CD4-positive, CD25-positive, alpha-beta regulatory T cell (primary cell): ENCODE measurements around the gene GASK1A. TPM values are rescaled to one million over a fixed set of nuclear protein-coding genes. Genes with fewer than 3 reads are reported as not detected.
A peak's percentile ranks its signal among the peaks of the same experiment; 100 is the strongest.

Source experiments
- ATAC-seq, 2 donors: fragments of 150-1000 bp; cut with Tn5 transposase; one replicate each; pipeline ENCODE4 v1.10.0; 2021; ENCODE audit warnings: low read depth in 2 of 2, moderate number of reproducible peaks in 2 of 2, moderate library complexity in 1 of 2
- DNase-seq, 3 donors: peaks; one replicate each; pipeline versions ENCODE4 v3.0.0 to v3.0.0-alpha.2; 2012 to 2022; ENCODE audit warnings: mixed read lengths in 1 of 3
- H3K27ac ChIP-seq: one replicate; pipeline ENCODE4 v1.7.0; 2013; ENCODE audit warnings: mild to moderate bottlenecking, low read length; ENCODE audit not compliant: insufficient read depth, poor library complexity, severe bottlenecking
- H3K27me3 ChIP-seq: one replicate; pipeline ENCODE4 v1.7.0; 2013; ENCODE audit warnings: low read length; ENCODE audit not compliant: control insufficient read depth, insufficient read depth
- H3K36me3 ChIP-seq: one replicate; pipeline ENCODE4 v1.7.0; 2013; ENCODE audit warnings: mild to moderate bottlenecking, low read length, moderate library complexity; ENCODE audit not compliant: control insufficient read depth, insufficient read depth
- H3K4me1 ChIP-seq: 2 replicates; pipeline ENCODE4 v1.7.0; 2013; ENCODE audit warnings: mild to moderate bottlenecking, low read length; ENCODE audit not compliant: insufficient read depth, control insufficient read depth, poor library complexity, severe bottlenecking
- H3K4me3 ChIP-seq: one replicate; pipeline ENCODE4 v1.7.0; 2013; ENCODE audit warnings: low read depth, mild to moderate bottlenecking, low read length, moderate library complexity
- H3K9me3 ChIP-seq, 2 experiments: 1 replicate in 1 of 2; 2 replicates in 1 of 2; pipeline ENCODE4 v1.7.0; 2013; ENCODE audit warnings: low read length in 2 of 2, mild to moderate bottlenecking in 1 of 2, moderate library complexity in 1 of 2; ENCODE audit not compliant: control insufficient read depth in 2 of 2
- H3K27ac Mint-ChIP-seq, 3 donors: one replicate each; pipeline ENCODE4 v1.8.0; 2020 to 2022; ENCODE audit warnings: mild to moderate bottlenecking in 3 of 3, mixed read lengths in 3 of 3, moderate library complexity in 2 of 3
- H3K27me3 Mint-ChIP-seq: one replicate; pipeline ENCODE4 v1.8.0; 2022; ENCODE audit warnings: mild to moderate bottlenecking, mixed read lengths
- H3K36me3 Mint-ChIP-seq: one replicate; pipeline ENCODE4 v1.8.0; 2020; ENCODE audit warnings: mixed read lengths
- H3K4me1 Mint-ChIP-seq, 4 donors: one replicate each; pipeline ENCODE4 v1.8.0; 2020 to 2022; ENCODE audit warnings: mixed read lengths in 4 of 4, mild to moderate bottlenecking in 1 of 4
- H3K4me3 Mint-ChIP-seq, 4 donors: one replicate each; pipeline ENCODE4 v1.8.0; 2020 to 2022; ENCODE audit warnings: mild to moderate bottlenecking in 4 of 4, mixed read lengths in 4 of 4, moderate library complexity in 3 of 4
- H3K9me3 Mint-ChIP-seq, 7 donors: one replicate each; pipeline ENCODE4 v1.8.0; 2020 to 2022; ENCODE audit warnings: mixed read lengths in 7 of 7, mild to moderate bottlenecking in 3 of 7, moderate library complexity in 2 of 7
- polyA plus RNA-seq, 4 donors: library from polyadenylated mRNA; unstranded; fragments of 300-500 nt; fragmentation: Illumina TruSeq; gene quantifications; one replicate each; pipeline ENCODE4 v1.2.3, GENCODE V29; 2021
- total RNA-seq: library from RNA; stranded (reverse); gene quantifications from one replicate; pipeline ENCODE4 v1.2.3, GENCODE V29; 2022

The GASK1A gene
- total and polyA plus RNA-seq, 5 donors from 2014 or later: not detected

DNA sequence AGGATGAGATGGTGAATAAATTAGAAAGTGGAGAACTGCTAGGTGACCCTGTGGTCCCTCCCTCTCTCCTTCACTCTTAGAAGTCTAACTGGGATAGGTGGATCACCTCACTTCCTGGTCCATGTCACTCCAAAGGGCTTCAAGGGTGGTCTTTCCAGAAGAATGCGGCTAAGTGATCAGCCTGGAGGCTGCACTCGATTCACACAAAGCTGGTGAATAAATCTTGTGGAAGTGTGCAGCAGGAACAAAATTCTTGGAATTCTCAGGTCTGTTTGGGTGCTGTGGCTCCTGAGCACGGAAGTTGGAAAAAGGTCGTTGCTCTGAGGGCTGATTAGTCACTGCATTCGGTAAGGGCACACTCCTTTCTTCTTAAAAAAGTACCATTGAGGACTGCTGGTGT is 46.3 kb downstream of the GASK1A start:
- peaks cover 47% of the 10 kb centered on the region for H3K4me1 ChIP-seq
- peaks cover 0 to 2% (median 0%) of the 10 kb centered on the region in 7 donors for H3K9me3 Mint-ChIP-seq

DNA sequence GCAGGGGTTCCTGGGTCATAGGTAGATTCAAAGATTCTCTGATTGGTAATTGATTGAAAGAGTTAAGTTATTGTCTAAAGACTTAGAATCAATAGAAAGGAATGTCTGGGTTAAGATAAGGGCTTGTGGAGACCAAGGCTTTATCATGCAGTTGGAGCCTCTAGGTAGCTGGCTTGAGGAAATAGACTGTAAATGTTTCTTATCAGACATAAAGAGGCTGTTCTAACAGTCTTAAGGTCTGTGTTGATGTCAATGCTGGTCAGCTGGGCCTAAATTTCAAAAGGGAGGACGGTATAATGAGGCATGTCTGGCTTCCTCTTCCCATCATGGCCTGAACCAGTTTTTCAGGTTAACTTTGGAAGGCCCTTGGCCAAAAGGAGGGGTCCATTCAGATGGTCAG is 48.9 kb downstream of the GASK1A start:
- no peak overlapping the region for H3K27ac Mint-ChIP-seq
- H3K4me1 Mint-ChIP-seq: peaks cover 19 to 40% (median 29%) of the 10 kb centered on the region in 4 donors
- no peak overlapping the region for H3K4me3 Mint-ChIP-seq
- peaks cover 26% of the 10 kb centered on the region for H3K4me1 ChIP-seq
- H3K27ac ChIP-seq: no peak overlapping the region
- DNase-seq: no peak
- no peak overlapping the region for H3K4me3 ChIP-seq
- H3K9me3 Mint-ChIP-seq: no peaks in the 10 kb centered on the region
- H3K27me3 Mint-ChIP-seq: peaks cover 5% of the 10 kb centered on the region
- no peak for ATAC-seq
- no peaks in the 10 kb centered on the region for H3K36me3 Mint-ChIP-seq
- H3K36me3 ChIP-seq: no peaks in the 10 kb centered on the region
- H3K9me3 ChIP-seq: no peaks in the 10 kb centered on the region
- H3K27me3 ChIP-seq: no peaks in the 10 kb centered on the region

More for the DNA sequence above, 46.3 kb downstream of the GASK1A start:
- ATAC-seq: no peak
- Mint-ChIP-seq H3K27me3 (peaks cover 5% of the 10 kb centered on the region), H3K4me1 (peaks cover 30 to 65% (median 47%) of the 10 kb centered on the region in 4 donors), H3K36me3 (no peaks in the 10 kb centered on the region), H3K4me3 (no peak overlapping the region), H3K27ac (peak overlapping the region; percentile 86 to 93 (median 89))
- Histone ChIP-seq H3K9me3 (no peaks in the 10 kb centered on the region), H3K36me3 (no peaks in the 10 kb centered on the region), H3K27me3 (no peaks in the 10 kb centered on the region), H3K27ac (no peak overlapping the region), H3K4me3 (no peak overlapping the region)
- DNase-seq: no peak

GRCh38 chr3:43028678-43029490 is 49.8 kb downstream of the GASK1A start:
- Mint-ChIP-seq H3K27me3 (peaks cover 11% of the 10 kb centered on the region), H3K9me3 (no peaks in the 10 kb centered on the region), H3K27ac (peak overlapping the region in 1 of 3 donors; percentile 52), H3K4me3 (no peak overlapping the region), H3K4me1 (peaks cover 10 to 31% (median 20%) of the 10 kb centered on the region in 4 donors), H3K36me3 (no peaks in the 10 kb centered on the region)
- ATAC-seq (no peak), DNase-seq (no peak)
- Histone ChIP-seq H3K9me3 (no peaks in the 10 kb centered on the region), H3K36me3 (no peaks in the 10 kb centered on the region), H3K27me3 (no peaks in the 10 kb centered on the region), H3K27ac (no peak overlapping the region), H3K4me1 (peaks cover 17% of the 10 kb centered on the region), H3K4me3 (no peak overlapping the region)

- ATAC-seq: no peak
- Histone ChIP-seq H3K27me3 (no peaks in the 10 kb centered on the region), H3K36me3 (no peaks in the 10 kb centered on the region), H3K9me3 (no peaks in the 10 kb centered on the region), H3K27ac (no peak overlapping the region), H3K4me3 (no peak overlapping the region), H3K4me1 (peaks cover 3% of the 10 kb centered on the region)
- Mint-ChIP-seq H3K4me3 (no peak overlapping the region), H3K27ac (peak overlapping the region in 2 of 3 donors; percentile 30 to 31), H3K9me3 (no peaks in the 10 kb centered on the region), H3K27me3 (peaks cover 6% of the 10 kb centered on the region), H3K4me1 (peaks cover 0 to 16% (median 9%) of the 10 kb centered on the region in 4 donors), H3K36me3 (no peaks in the 10 kb centered on the region)
- no peak for DNase-seq
These were observed 51.2 kb downstream of the GASK1A start for GRCh38 chr3:43030162-43030935.

DNA sequence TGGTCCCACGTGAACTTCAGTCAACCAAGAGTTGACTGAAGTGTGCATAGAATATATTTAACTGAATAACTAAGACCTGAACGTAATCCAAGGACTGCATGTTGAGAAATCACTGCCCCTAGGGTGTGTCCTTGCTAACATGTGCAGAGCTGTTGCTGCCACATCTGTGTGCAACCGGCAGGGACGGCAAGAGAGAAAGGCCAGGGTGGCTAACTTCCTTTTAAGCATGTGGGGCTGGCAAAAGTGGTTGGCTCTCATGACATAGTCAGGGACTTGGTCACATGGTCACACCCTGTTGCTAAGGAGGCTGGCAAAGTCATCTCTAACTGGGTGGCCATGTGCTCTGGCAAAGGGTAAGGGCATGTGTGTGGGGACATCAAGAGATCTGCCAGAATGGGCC is 52.4 kb downstream of the GASK1A start:
- Mint-ChIP-seq H3K4me3 (no peak overlapping the region), H3K9me3 (no peaks in the 10 kb centered on the region), H3K36me3 (no peaks in the 10 kb centered on the region), H3K4me1 (peaks cover 0 to 8% (median 3%) of the 10 kb centered on the region in 4 donors), H3K27ac (no peak overlapping the region), H3K27me3 (peaks cover 6% of the 10 kb centered on the region)
- ATAC-seq (no peak), DNase-seq (no peak)
- H3K36me3 ChIP-seq: no peaks in the 10 kb centered on the region
- H3K27ac ChIP-seq: no peak overlapping the region
- H3K27me3 ChIP-seq: no peaks in the 10 kb centered on the region
- H3K4me1 ChIP-seq: no peaks in the 10 kb centered on the region
- no peaks in the 10 kb centered on the region for H3K9me3 ChIP-seq
- H3K4me3 ChIP-seq: no peak overlapping the region

DNA sequence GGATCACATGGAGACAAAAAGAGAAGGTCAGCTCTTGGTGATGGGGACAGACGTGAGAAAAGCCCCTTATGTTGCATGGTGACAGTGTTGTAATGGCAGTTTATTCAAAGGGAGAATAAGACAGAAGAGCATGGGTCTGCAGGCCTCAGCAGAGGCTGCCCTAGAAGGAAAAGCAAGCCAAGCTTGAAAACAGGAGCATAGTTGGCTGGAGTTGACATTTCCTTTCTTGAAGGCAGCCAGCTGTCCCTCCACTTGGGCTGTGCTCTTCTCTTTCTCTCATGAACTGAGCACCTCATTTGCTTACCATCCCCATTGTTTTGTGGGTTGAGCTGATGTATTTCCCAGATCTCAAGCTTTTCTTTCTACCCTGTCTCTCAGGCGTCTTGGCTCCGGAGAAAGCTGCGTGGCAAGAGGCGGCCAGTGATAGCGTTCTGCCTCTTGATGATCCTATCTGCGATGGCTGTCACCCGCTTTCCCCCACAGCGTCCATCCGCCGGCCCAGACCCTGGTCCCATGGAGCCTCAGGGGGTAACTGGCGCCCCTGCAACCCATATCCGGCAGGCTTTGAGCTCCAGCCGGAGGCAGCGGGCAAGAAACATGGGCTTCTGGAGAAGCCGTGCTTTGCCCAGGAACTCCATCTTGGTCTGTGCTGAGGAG is 52.9 kb downstream of the GASK1A start:
- no peaks in the 10 kb centered on the region for H3K27me3 ChIP-seq
- no peak for ATAC-seq
- no peaks in the 10 kb centered on the region for H3K4me1 ChIP-seq
- H3K27ac ChIP-seq: no peak overlapping the region
- H3K9me3 Mint-ChIP-seq: no peaks in the 10 kb centered on the region
- no peak overlapping the region for H3K4me3 Mint-ChIP-seq
- H3K4me3 ChIP-seq: no peak overlapping the region
- peaks cover 0 to 10% (median 5%) of the 10 kb centered on the region in 4 donors for H3K4me1 Mint-ChIP-seq
- no peak for DNase-seq
- H3K36me3 ChIP-seq: no peaks in the 10 kb centered on the region
- H3K27me3 Mint-ChIP-seq: peaks cover 7% of the 10 kb centered on the region
- H3K27ac Mint-ChIP-seq: no peak overlapping the region
- H3K9me3 ChIP-seq: no peaks in the 10 kb centered on the region
- no peaks in the 10 kb centered on the region for H3K36me3 Mint-ChIP-seq

DNA sequence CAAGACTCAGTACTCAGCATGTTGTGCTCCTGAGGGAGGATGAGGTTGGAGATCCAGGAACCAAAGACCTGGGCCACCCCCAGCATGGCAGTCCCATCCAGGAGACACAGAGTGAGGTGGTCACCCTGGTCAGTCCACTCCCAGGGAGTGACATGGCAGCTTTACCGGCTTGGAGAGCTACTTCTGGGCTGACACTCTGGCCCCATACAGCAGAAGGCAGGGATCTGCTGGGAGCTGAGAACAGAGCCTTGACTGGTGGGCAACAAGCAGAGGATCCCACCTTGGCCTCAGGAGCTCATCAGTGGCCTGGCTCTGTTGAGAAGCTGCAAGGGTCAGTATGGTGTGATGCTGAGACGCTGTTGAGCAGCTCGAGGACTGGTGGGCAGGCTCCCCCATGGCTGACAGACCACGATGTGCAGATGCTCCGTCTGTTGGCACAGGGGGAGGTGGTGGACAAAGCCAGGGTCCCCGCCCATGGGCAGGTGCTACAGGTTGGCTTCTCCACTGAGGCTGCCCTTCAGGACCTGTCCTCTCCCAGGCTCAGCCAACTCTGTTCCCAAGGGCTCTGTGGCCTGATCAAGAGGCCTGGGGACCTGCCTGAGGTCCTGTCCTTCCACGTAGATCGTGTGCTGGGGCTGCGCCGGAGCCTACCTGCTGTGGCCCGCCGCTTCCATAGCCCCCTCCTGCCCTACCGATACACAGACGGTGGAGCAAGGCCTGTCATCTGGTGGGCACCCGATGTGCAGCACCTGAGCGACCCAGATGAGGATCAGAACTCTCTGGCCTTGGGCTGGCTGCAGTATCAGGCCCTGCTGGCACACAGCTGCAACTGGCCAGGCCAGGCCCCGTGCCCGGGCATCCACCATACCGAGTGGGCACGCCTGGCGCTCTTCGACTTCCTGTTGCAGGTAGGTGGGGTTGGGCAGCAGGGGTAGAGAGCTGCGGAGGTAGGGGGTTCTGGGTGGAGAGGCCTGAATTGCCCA is 53.8 kb downstream of the GASK1A start:
- H3K4me3 Mint-ChIP-seq: no peak overlapping the region
- H3K4me1 ChIP-seq: peaks cover 5% of the 10 kb centered on the region
- no peak overlapping the region for H3K4me3 ChIP-seq
- H3K27ac Mint-ChIP-seq: no peak overlapping the region
- H3K27ac ChIP-seq: no peak overlapping the region
- no peaks in the 10 kb centered on the region for H3K9me3 ChIP-seq
- no peaks in the 10 kb centered on the region for H3K9me3 Mint-ChIP-seq
- DNase-seq (no peak), ATAC-seq (no peak)
- peaks cover 1 to 17% (median 7%) of the 10 kb centered on the region in 4 donors for H3K4me1 Mint-ChIP-seq
- no peaks in the 10 kb centered on the region for H3K36me3 ChIP-seq
- H3K27me3 Mint-ChIP-seq: peaks cover 11% of the 10 kb centered on the region
- no peaks in the 10 kb centered on the region for H3K36me3 Mint-ChIP-seq
- no peaks in the 10 kb centered on the region for H3K27me3 ChIP-seq
